GM21390 (cell line): ENCODE data around the gene CEP128.

Source experiments
- ATAC-seq: cut with Tn5 transposase; IDR thresholded peaks from one replicate; pipeline ENCODE4 v1.9.1; 2021; ENCODE audit not compliant: unreplicated experiment

Gene CEP128

GRCh38 chr14:80695869-80696268, 245.7 kb downstream of the CEP128 start:
- ATAC-seq = no peak

GRCh38 chr14:80692903-80693302, 248.6 kb downstream of the CEP128 start:
- no peak for ATAC-seq

- ATAC-seq = no peak
Measured at GRCh38 chr14:80681651-80682050, 259.9 kb downstream of the CEP128 start.

- ATAC-seq = no peak
Measured at GRCh38 chr14:80679273-80679672, 262.3 kb downstream of the CEP128 start.

- no peak for ATAC-seq
Measured at GRCh38 chr14:80678436-80678835, 263.1 kb downstream of the CEP128 start.

- ATAC-seq = no peak
Measured at GRCh38 chr14:80669426-80669825, 272.1 kb downstream of the CEP128 start.

GRCh38 chr14:80664576-80664975, 277.0 kb downstream of the CEP128 start:
- ATAC-seq = no peak

GRCh38 chr14:80663541-80663940, 278.0 kb downstream of the CEP128 start:
- no peak for ATAC-seq

- ATAC-seq = no peak
Measured at GRCh38 chr14:80659783-80660182, 281.8 kb downstream of the CEP128 start.

- ATAC-seq = no peak
Measured at GRCh38 chr14:80658733-80659132, 282.8 kb downstream of the CEP128 start.

GRCh38 chr14:80658155-80658554, 283.4 kb downstream of the CEP128 start:
- ATAC-seq = no peak

GRCh38 chr14:80653956-80654355, 287.6 kb downstream of the CEP128 start:
- ATAC-seq = no peak

- no peak for ATAC-seq
Measured at GRCh38 chr14:80645667-80646413, 295.7 kb downstream of the CEP128 start.

- ATAC-seq = no peak
Measured at GRCh38 chr14:80644826-80645225, 296.7 kb downstream of the CEP128 start.

GRCh38 chr14:80638620-80639515, 302.7 kb downstream of the CEP128 start:
- ATAC-seq = no peak

- ATAC-seq = no peak
Measured at GRCh38 chr14:80637756-80638619, 303.6 kb downstream of the CEP128 start.

GRCh38 chr14:80636071-80636470, 305.5 kb downstream of the CEP128 start:
- no peak for ATAC-seq

- no peak for ATAC-seq
Measured at GRCh38 chr14:80634106-80634758, 307.3 kb downstream of the CEP128 start.

- ATAC-seq = no peak
Measured at GRCh38 chr14:80629606-80630005, 311.9 kb downstream of the CEP128 start.

GRCh38 chr14:80628547-80628946, 313.0 kb downstream of the CEP128 start:
- ATAC-seq = no peak

GRCh38 chr14:80627745-80628144, 313.8 kb downstream of the CEP128 start:
- ATAC-seq = no peak
